GM12878 (cell line): Measurements from ENCODE around the gene AARSD1.

Experiments
- CHD4 ChIP-seq: fragments of 200-600 bp; sonication (generic); IDR thresholded peaks from 2 replicates; pipeline ENCODE4 v1.6.1; 2016; ENCODE audit warnings: mild to moderate bottlenecking
- CTCF ChIP-seq, 3 experiments: IDR thresholded peaks in 2 of 3; conservative IDR thresholded peaks in 1 of 3; 2 replicates each; pipeline ENCODE4 v1.5.1; 2011; ENCODE audit warnings: low read depth in 3 of 3, low read length in 3 of 3, mild to moderate bottlenecking in 3 of 3, control low read depth in 2 of 3, moderate library complexity in 2 of 3, inconsistent platforms in 1 of 3, mixed read lengths in 1 of 3; ENCODE audit not compliant: control insufficient read depth in 2 of 3, insufficient read depth in 1 of 3; ENCODE audit errors: extremely low read depth in 1 of 3
- EZH2 ChIP-seq: IDR thresholded peaks from 2 replicates; pipeline ENCODE4 v1.6.1; 2012; ENCODE audit warnings: low read depth, mild to moderate bottlenecking, control low read depth, inconsistent platforms, low read length, borderline replicate concordance; ENCODE audit not compliant: control insufficient read depth
- HCFC1 ChIP-seq: fragments of 150-350 bp; IDR thresholded peaks from 2 replicates; pipeline ENCODE4 v1.6.1; 2014; ENCODE audit warnings: low read length
- NR2F1 ChIP-seq: fragments of 450-650 bp; conservative IDR thresholded peaks from 2 replicates; pipeline ENCODE4 v1.6.1; 2017; ENCODE audit warnings: mild to moderate bottlenecking
- RB1 ChIP-seq: fragments of 450-650 bp; formaldehyde crosslinking; IDR thresholded peaks from 2 replicates; pipeline ENCODE4 v1.6.1; 2017; ENCODE audit warnings: mild to moderate bottlenecking, borderline replicate concordance
- RBBP5 ChIP-seq: fragments of 200-600 bp; sonication (generic); conservative IDR thresholded peaks from 2 replicates; pipeline ENCODE4 v1.6.1; 2016
- REST ChIP-seq: IDR thresholded peaks from 2 replicates; pipeline ENCODE4 v1.6.1; 2012; ENCODE audit warnings: mild to moderate bottlenecking, low read depth, low read length

GRCh38 chr17:42997390-42997983, 33.2 kb upstream of the AARSD1 start:
- no peak for TF ChIP-seq HCFC1
- TF ChIP-seq CTCF (IDR thresholded peaks at IDR 0.05 in 2 of 3, conservative IDR thresholded peaks at IDR 0.05 in 1 of 3; ENCODE audit: control insufficient read depth in 2 of 3, extremely low read depth in 1 of 3, insufficient read depth in 1 of 3, low read depth in 3 of 3, low read length in 3 of 3), result no peak
- no peak for TF ChIP-seq RB1
- no peak for TF ChIP-seq CHD4
- no peak for TF ChIP-seq NR2F1
- TF ChIP-seq REST, result no peak
- no peak for TF ChIP-seq EZH2
- no peak for TF ChIP-seq RBBP5
